Germinal center (tissue), 1 donor: ENCODE measurements around the gene NR6A1.
A peak's percentile ranks its signal among the peaks of the same experiment; 100 is the strongest.

ENCODE experiments used
- DNase-seq: peaks from one replicate; pipeline ENCODE4 v3.0.0; 2012; ENCODE audit warnings: mixed read lengths, low spot score

NR6A1 gene

GRCh38 chr9:124771021-124771866 lies at the start of gene NR6A1:
TSS of gene NR6A1 (minus strand) at chr9:124771311.
- DNase-seq, result peak; percentile 98

- no peak for DNase-seq
Measured at GRCh38 chr9:124818431-124819281, 47.5 kb upstream of the NR6A1 start.

- DNase-seq, result no peak
Measured at GRCh38 chr9:124815601-124816000, 44.5 kb upstream of the NR6A1 start.

DNA sequence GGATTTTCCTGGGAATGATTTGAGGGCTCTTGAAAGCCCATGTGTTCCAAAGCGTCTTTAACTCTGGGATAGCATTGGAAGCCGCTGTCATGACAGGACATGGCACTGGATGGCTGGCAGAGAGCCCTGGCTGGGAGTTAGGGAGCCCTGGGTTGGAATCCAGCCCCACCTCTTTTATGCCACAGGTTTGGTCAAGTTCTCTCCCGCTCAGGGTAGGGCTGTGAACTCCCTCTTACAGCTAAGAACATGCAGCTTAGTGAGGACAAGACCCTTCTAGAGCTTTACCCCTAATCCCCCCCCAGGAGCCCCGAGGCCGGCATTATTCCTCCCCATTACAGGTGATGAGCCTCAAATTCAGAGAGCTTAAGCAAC lies 43.0 kb upstream of the NR6A1 start:
- DNase-seq, result no peak

GRCh38 chr9:124813501-124814163 lies 42.5 kb upstream of the NR6A1 start:
- no peak for DNase-seq

- no peak for DNase-seq
Measured at GRCh38 chr9:124813041-124813440, 41.9 kb upstream of the NR6A1 start.

GRCh38 chr9:124812441-124812876 lies 41.3 kb upstream of the NR6A1 start:
- DNase-seq, result no peak

DNA sequence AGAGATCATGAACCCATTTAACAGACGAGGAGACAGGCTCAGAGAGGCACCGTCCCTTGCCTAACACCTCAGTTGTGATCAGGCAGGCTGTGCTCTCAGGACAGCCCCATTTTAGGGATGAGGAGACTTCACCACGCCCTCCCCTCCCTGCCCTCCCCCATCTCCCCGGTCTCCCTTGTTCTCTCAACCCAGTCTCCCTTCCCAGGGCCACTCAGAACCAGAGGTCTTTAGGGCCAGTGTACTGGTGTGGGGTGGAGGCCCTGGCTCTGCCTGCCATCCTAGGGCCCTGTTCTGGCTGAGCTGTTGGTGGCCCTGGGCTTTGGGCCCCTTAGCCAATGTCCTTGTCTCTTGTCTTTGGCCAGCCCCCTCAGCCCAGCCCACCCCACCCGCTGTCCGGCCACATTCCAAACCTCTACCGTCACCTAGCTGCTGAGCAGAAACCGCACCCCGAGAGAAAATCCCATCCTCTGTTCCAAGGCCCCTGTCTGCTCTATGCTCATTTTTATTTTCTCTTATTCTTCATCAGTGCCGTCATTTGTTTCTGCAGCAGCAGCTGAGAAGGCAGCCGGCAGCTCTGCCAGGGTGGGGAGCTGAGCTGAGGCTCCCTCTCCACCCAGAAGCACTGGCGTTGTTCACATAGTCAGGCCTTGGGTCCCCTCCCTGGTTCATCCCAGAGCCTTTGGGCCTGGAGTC lies 39.7 kb upstream of the NR6A1 start:
- no peak for DNase-seq

- no peak for DNase-seq
Measured at GRCh38 chr9:124809741-124810500, 38.8 kb upstream of the NR6A1 start.

- no peak for DNase-seq
Measured at GRCh38 chr9:124809211-124809610, 38.1 kb upstream of the NR6A1 start.

GRCh38 chr9:124808246-124808956 lies 37.3 kb upstream of the NR6A1 start:
- no peak for DNase-seq

DNA sequence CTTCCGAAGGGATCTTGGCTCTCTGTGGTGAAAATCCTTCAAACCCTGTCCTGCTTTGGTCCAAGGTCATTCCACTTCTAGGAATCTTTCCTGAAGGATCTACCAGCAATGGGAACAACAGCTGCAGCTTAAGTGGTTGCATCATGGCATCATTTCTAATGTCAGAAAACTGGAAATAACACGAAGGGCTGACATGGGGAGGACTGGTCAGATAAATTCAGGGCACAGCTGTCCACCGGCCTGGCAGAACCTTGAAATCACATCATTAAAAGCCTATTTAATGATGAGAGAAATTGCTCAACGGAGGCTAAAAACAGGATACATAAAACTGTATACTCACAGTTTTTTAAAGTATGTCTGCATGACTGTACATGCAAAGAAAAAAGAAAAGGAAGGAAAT lies 34.1 kb upstream of the NR6A1 start:
- DNase-seq, result no peak

DNA sequence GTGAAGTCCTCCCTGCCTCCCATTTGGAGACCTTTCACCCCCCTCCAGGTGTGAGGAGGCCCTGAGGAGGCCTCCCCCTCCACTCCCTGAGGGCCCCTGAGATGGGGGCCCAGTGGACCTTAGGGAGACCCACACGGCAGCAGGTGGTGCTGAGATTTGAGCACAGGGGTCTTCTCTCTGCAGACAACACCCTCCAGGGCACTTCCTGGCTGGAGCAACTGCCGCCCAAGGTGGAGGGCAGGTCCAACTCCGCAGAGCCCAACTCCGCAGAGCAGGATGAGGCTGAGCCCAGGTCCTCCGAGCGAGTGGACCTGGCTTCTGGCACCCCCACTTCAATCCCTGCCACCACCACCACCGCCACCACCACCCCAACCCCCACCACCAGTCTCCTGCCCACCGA lies 32.8 kb upstream of the NR6A1 start:
- DNase-seq, result no peak

DNA sequence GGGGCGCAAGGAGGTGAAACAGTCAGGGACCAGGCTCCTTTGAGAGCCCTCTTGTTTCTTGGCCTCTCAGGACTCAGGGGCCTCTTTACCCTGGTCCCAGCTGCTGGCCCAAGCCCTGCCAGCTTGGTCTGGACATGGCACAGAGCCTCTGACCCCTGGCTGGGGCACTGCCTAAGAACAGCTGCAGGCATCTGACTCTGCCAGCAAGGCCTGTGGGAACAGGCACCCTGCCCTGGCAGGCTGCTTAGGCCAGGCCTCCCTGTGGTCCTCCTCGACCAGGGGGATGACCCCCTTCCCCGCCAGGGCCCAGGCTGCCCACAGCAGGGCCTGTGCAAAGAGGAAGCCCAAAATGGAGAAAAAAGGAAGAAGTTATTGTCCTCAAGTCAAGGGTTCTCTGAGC lies 31.3 kb upstream of the NR6A1 start:
- no peak for DNase-seq

- DNase-seq, result no peak
Measured at GRCh38 chr9:124801356-124801755, 30.2 kb upstream of the NR6A1 start.

DNA sequence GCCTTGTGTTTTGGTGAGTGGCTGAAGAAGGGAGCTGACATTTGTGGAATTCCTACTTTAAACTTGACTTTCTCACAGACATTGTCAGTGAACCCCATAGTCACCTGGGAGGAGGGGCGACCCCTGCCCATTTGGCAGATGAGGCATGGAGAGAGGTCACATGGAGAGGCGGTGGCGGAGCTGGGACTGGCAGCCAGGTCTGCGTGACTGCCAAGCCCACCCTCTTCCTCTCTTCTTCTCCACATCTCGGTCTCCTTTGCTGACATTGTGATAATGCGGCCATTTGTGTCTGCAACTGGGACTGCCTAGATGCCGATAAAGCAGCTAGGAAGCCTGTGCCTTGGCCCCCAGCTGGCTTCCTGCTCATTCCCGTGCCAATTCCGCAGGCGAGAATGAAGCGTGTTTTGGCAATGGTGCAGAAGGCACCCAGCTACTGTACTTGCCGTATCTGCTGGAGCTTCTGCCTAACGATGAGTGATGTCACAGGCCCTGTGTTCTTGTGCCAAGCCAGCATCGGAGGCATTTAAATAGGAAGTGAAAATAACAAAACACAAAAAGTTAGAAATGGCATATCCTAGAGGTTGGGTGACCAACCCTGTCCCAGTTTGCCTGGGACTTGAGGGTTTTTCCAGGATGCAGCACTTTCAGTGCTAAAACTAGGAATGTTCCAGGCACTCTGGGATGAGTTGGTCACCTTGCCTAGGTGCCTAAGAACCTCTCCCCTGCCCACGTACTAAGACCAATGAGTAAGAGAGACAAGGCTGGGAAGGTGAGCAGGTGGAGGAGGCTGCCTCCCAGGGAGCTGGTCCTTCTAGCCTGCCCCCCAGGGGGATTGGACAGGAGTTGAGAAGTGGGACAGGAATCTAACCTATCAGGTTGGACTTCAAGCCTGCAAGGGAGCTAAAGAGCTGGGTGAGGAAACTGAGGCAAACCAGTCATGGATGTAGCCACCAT lies 29.5 kb upstream of the NR6A1 start:
- DNase-seq, result peak; percentile 83

- DNase-seq, result no peak
Measured at GRCh38 chr9:124799274-124800006, 28.3 kb upstream of the NR6A1 start.

DNA sequence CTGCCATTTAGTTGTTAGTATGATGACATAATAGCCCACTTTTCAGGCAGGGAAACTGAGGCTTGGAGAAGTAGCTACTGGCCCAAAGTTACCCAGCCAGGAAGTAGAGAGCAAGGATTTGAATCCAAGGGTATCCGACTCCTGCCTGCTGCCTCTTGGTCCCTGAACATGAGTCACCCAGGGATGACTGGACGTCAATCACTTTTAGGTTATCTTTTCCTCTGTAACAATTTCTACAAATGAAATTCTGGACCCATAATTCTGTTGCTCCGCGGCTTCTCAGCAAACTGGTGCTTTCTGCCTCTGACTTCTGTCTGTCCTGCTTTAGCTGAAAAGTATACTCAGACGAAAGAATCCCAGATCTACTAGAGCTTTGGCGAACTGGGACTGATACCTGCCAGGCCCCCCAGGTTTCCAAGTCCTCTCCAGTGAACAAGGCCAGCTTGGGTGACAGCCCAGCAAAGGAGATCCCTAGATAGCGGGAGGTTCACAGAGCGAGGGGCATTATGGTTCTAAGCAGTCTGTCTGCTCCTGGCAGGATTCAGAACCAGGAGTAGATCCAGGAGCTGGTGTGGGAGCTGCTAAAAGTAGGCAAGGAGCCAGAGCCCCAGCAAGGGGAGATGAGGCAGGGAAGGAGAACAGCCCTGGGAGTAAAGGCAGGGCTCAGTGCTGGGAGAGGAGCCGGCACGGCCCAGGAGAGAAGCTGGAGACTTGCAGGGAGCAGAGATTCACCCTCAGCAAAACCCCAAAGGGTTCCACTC lies 26.4 kb upstream of the NR6A1 start:
- no peak for DNase-seq
